ENCODE results near the gene HK1.

Gene HK1

DNA sequence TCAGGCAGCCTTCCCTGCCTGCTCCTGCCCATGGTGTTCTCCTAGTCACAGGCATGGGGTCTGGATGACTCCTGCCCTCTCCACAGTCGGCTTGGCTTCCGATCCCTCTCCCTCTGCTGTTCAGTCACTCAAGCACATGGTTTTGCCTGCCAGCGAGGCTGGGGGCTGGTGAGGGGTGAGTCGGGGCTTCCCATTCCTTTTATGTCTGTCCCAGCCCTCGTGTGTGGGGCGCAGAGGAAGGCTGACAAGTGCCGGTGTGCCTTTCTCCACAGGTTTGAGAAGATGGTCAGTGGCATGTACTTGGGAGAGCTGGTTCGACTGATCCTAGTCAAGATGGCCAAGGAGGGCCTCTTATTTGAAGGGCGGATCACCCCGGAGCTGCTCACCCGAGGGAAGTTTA, 98.4 kb downstream of the HK1 start:
- DNase-seq (ENCODE audit: low spot score): no peak

DNA sequence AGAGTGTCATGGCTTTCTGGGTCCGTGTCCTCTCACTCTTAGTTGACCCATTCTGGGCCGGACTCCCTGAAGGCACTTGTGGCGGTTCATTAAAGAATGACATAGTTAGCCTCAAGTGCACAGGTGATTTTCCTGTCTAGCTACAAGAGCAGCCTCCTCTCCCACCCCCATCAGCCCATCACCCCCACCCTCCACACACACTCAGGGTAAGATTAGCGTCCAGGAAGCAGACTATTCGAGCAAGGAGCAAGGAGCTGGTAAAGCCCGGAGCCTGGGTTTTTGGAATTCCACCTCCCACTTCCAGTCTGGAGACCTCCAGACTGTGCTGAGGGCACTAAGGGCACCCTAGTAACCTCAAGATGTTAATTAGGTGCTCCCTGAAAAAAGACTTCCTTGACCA, 98.9 kb downstream of the HK1 start:
- no peak for DNase-seq (ENCODE audit: low spot score)

DNA sequence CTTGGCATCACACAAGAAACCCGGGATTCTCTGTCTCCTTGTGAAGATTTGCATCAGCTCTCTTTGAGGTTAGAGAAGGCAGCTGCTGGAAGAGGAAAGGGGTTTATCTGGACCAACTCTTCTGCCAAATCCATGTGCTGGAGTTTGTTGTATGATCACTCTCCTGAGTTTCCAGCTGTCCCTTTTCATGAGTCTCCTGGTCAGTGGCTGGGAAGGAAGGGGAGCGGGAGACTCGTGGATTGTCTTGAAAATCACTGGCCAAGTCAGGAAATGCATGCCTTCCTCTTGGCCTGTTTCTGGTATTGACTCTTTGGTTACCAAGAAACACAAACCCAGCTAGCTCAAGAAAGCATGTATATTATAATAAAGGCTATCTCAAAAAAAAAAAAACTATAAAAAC, 99.6 kb downstream of the HK1 start:
- no peak for DNase-seq (ENCODE audit: low spot score)

DNA sequence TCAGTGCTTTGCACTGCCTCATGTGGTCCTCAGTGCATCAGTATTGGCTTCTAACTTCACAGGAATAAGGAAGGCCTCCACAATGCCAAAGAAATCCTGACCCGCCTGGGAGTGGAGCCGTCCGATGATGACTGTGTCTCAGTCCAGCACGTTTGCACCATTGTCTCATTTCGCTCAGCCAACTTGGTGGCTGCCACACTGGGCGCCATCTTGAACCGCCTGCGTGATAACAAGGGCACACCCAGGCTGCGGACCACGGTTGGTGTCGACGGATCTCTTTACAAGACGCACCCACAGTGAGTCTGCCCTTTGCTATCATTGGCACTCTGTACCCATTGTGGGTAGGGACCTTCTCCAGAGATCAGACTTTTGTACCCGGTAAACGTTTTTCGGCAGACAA, 101.5 kb downstream of the HK1 start:
- DNase-seq (ENCODE audit: low spot score): no peak

DNA sequence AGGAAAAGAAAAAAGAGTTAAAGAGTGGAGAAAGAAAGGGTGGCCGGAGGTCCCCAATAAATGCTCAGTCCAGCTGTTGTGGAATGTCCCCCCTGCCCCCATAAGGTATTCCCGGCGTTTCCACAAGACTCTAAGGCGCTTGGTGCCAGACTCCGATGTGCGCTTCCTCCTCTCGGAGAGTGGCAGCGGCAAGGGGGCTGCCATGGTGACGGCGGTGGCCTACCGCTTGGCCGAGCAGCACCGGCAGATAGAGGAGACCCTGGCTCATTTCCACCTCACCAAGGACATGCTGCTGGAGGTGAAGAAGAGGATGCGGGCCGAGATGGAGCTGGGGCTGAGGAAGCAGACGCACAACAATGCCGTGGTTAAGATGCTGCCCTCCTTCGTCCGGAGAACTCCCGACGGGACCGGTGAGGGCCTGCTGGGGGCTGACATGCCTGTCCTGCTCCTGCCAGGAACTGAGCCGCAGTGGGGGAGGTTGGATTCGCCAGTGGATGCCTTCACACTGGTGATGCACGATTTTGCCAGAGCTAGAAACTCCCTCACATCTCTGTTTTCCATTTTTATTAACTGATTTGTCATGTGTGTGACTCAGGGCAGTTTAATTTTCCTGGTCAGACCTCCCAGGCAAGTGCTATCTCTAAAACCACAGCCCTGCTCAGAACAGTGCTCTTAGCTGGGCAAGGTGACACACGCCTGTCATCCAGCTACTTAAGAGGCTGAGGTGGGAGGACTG, 104.3 kb downstream of the HK1 start:
- no peak for DNase-seq (ENCODE audit: low spot score)

DNA sequence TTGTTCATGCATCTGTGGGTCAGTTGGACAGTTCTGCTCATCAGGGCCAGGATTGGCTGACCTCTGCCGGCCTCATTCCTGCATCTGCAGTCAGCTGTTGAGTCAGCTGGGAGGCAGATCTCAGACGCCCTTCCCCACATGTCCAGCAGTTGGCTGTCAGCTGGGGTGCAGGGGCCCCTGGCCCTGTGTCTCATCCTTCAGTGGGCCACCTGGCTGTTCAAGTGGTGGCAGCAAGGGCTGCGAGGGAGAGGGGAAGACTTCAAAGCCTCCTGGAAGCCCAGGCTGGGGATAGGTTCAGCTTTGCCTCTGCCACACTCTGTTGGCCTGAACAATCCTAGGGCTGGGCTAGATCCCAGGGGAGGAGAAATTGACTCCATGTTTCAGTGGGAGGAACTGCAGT, 105.3 kb downstream of the HK1 start:
- DNase-seq (ENCODE audit: low spot score): no peak

DNA sequence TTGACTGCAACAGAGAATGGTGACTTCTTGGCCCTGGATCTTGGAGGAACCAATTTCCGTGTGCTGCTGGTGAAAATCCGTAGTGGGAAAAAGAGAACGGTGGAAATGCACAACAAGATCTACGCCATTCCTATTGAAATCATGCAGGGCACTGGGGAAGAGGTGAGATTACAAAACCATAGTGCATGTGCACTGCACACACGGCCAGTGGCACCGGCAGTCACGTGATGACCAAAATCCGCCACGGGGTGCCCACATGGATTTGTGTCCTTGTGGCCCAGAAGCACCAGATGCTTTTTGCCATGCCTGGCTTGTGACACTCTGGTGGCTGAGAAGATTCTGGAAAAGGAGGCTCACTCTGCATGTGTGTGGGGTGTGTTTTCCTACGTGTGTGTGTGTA, 106.0 kb downstream of the HK1 start:
- no peak for DNase-seq (ENCODE audit: low spot score)

DNA sequence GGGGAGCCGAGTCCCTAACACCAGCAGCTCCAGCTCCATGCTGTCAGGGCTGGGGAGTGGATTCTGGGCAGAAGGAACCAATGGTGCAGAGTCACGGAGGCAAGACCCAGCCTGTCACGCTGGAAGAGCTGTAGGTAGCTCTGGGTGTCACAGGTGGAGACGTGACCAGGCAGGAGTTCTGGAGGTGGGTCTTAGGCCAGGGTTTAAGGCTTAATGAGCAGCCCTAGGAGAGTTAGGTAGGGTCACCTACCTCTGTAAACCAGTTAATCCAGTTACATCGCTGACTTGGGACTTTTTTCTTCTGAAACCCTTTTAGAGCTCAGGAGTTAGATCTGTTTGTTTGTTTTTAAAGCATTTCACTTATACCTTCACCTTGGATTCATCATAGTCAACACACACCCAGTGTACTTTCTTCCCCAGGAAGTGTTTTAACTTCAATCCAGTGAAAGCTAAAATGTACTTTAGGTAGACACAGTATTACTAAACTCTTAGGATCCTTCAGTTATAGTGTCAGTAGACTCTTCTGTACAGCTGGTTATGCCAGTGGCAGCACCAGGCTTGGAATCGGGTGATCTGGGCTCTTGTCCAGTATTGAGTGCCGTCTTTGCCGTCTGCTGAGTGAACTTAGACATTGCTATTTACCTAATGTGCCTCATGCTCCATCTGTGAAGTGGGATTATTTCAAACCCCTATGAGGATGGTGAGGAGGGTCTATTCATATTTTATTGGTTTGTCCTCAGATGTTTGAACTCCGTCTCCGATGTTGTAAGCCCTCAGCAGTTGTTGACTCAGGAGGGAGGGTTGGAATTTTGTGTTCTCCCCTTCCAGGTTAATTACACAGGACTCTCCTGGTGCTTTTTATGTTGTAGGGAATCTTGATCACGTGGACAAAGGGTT, 107.4 kb downstream of the HK1 start:
- no peak for DNase-seq (ENCODE audit: low spot score)

DNA sequence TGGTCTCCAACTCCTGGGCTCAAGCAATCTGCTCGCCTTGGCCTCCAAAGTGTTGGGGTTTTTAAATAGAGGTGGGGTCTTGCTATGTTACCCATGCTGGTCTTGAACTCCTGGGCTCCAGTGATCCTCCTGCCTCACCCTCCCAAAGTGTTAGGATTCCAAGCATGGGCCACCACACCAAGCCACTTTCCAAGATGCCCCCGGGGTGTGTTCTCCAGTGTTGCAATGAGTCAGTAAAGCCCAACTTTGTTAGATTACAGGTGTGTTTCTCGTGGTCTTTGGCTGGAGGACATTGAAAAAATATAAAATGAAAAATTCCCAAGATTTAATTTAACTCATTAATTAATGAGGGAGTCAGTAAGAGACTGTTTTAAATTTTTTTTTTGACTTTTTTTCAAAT, 109.2 kb downstream of the HK1 start:
- DNase-seq (ENCODE audit: low spot score): no peak

DNA sequence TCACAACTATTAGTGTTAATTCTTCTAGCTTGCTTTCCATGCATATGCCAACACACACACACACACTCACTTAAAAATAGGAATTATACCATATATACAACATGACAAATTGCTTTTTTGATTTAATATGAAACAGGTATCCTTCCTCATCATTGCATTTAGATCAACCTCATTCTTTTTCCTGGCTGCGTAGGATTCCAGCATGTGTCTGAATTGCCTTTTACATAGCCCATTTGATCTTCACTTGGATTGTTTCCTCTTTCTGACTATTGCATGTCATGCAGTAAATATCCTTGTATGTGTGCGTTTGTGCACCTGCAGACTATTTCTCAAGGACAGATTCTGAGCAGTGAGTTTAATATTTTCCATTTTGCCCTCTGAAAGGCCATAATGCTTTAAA, 110.2 kb downstream of the HK1 start:
- DNase-seq (ENCODE audit: low spot score): no peak

DNA sequence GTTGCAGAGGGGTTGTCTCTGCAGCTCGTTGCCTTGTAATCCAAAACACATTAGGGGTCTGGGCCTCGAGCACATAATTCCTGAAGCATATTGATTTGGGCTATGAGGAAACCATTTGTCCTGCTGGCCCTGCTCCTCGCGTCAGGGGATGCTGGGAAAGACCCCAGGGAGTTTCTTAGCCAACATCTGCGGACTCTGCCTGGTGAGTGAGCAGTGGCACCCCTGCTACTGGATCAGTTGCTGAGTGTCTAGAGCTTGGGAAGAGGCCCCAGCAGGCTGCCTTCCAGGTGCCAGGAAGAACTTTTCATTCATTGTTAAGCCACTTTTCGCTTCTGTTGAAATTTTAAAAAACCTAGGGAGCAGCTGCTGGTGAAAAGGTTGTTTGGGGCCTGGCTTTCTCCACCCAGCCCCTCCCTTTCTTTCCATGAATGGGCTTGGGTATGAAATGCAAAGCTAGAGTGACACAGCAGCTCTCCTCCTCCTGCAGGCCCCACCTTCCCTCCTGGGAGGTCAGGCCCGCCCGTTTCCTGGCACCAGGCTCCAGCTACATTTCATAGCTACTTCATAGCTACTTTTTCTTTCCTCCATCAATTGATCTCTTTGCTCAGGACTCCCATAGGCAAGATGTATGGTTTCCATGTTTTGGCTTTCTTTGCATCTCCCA, 111.7 kb downstream of the HK1 start:
- DNase-seq (ENCODE audit: low spot score): no peak

DNA sequence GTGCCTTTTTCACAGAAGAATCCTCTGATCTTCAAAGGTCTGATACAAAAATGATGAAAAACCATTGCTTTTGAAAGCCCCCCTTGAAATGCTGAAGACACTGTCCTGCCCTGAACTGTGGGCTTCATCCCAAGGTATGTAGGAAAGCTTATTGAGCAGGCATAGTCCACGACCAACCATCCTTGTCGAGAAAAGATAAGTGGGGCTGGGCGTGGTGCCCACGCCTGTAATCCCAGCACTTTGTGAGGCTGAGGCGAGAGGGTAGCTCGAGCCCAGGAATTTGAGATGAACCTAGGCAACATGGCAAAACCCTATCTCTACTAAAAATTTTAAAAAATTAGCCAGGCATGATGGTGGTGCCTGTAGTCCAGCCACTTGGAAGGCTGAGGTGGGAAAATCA, 112.9 kb downstream of the HK1 start:
- no peak for DNase-seq (ENCODE audit: low spot score)

DNA sequence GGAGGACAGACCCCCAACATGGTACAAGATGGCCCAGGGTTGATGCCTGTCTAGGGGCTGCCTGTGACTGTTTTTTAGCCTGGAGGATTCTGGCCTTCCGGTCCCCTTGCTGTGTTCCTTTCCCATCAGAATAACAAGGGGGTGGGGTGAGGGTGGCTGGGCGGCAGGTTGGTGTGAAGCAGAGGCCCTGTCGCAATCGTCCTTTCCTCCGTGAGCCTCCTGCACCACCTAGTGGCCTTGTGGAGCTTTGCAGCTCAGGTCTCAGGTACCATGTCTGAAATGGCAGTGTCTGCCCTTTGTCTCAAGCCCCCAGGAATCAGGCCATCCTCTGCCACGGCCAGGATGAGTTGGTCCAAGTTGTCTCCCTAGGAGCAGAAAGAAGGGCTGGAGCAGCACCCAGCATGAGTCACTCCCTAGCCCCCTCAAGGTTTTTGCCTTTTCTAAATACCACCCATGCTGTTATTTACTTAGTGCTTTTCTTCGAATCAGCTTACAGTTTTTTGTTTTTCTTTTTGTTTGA, 114.2 kb downstream of the HK1 start:
- peak; percentile 83 for DNase-seq (ENCODE audit: low spot score)

DNA sequence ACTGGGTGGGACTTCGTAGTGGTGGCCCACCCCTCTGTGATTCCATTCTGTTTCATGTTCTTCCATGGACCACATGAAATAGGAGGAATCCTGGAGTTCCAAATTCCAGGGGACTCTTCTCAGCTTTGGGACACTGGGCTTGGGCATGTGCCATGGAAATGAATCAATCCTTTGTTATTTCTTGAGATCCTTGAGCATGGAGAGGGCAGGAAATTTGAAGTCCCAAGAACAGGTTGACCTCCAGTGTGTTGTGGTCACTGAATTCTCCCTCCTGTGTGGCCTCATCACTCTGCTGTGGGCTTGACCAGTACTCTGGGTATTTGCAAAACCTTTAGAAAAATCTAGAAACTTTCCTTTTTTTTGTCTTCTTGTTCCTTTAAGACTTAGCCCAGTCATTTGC, 115.7 kb downstream of the HK1 start:
- no peak for DNase-seq (ENCODE audit: low spot score)

DNA sequence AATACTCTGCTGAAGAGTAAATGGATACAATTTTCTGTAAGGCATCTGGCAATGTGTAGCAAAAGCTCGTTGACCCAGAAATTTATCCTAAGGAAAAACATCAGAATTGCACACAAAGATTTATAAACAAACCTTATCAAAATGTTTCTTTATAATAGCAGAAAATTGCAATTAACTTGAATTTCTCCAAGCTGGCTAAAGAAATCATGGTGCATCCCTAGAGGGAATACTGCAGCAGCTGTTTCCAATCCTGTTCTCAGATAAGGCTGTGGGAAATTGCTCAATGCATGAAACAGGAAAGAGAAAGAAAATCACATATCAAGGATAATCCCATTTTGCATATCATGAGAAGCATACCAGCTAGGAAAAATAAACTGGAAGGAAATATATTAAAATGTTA, 119.7 kb downstream of the HK1 start:
- DNase-seq (ENCODE audit: low spot score): no peak

DNA sequence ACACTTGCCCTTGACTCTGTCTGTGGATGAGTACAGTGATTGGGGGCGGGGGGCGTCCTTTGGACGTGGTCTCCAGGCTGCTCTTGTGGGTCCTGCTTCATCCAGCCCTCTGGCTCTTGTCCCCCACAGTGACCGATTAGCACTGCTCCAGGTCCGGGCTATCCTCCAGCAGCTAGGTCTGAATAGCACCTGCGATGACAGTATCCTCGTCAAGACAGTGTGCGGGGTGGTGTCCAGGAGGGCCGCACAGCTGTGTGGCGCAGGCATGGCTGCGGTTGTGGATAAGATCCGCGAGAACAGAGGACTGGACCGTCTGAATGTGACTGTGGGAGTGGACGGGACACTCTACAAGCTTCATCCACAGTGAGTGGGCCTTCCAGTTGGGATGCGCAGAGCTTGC, 120.2 kb downstream of the HK1 start:
- DNase-seq (ENCODE audit: low spot score): no peak

DNA sequence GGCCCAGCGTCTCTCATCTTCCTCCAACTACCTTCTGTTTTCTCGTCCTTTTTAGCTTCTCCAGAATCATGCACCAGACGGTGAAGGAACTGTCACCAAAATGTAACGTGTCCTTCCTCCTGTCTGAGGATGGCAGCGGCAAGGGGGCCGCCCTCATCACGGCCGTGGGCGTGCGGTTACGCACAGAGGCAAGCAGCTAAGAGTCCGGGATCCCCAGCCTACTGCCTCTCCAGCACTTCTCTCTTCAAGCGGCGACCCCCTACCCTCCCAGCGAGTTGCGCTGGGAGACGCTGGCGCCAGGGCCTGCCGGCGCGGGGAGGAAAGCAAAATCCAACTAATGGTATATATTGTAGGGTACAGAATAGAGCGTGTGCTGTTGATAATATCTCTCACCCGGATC, 122.6 kb downstream of the HK1 start:
- DNase-seq (ENCODE audit: low spot score): no peak

DNA sequence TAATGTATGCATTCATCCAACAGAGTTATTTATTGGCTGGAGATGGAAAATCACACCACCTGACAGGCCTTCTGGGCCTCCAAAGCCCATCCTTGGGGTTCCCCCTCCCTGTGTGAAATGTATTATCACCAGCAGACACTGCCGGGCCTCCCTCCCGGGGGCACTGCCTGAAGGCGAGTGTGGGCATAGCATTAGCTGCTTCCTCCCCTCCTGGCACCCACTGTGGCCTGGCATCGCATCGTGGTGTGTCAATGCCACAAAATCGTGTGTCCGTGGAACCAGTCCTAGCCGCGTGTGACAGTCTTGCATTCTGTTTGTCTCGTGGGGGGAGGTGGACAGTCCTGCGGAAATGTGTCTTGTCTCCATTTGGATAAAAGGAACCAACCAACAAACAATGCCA, 123.1 kb downstream of the HK1 start:
- no peak for DNase-seq (ENCODE audit: low spot score)

DNA sequence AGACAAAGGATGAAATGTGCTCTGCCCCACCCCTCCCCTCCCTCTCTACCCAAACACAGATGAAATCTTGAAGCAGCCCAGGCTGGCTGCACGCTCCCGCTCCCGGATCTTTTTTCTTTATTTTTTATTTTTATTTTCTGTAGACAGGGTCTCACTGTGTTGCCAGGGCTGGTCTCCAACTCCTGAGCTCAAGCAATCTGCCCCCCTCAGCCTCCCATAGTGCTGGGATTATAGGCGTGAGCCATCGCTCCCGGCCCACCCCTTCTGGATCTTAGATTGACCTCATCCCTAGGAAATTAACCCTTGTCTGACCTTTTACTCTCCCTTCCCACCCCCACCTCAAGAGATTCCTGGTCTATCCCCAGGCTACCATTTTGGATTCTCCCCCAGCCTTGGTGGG, 124.1 kb downstream of the HK1 start:
- no peak for DNase-seq (ENCODE audit: low spot score)

DNA sequence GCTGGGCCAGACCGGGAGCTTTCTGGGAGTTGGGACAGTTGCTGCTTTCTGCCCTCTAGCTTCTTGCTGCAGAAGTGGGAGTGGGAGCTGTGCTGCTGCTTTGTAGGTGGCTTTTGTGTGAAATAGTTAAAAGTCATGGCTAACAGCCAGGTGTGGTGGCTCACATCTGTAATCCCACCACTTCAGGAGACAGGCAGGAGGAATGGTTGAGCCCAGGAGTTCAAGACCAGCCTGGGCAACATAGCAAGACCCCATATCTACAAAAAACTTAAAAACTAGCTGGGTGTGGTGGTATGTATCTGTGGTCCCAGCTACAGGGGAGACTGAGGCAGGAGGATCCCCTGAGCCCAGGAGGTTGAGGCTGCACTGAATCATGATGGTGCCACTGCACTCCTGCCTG, 124.8 kb downstream of the HK1 start:
- no peak for DNase-seq (ENCODE audit: low spot score)

DNA sequence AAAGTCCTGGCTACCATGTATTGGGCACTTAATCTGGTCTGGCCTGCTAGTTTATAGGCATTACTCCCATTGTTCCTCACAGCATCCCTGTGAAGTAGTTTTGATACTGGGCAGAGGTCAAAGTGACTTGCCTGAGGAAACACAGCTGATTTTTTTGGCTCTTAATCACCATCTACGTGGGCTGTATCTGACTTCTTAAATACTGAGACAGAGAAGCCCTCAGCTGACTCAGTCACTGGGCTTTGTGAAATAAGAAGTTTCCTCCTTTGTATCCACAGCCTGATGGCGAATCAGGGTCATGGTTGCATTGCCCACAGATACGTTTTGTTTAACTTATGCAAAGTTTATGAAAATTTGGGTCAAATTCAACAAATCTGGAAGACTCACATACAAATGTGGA, 125.2 kb downstream of the HK1 start:
- DNase-seq (ENCODE audit: low spot score): no peak

DNA sequence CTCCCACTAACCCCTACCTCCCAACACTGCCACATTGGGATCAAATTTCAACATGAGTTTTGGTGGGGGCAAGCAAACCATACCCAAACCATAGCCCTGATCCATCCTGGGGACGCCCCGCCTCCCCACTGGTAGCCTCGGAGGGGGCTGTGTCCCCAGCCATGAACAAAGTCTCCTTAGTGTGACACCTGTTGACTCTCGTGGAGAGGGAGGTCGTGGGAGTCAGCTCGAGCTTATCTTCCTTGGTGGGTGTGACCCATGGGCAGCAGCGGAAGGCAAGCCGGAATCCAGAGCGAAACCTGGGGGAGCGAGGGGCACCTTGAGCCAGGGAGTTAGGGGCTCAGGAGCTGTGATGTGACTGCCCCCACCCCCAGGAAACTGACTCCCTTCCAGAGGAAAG, 126.5 kb downstream of the HK1 start:
- no peak for DNase-seq (ENCODE audit: low spot score)

DNA sequence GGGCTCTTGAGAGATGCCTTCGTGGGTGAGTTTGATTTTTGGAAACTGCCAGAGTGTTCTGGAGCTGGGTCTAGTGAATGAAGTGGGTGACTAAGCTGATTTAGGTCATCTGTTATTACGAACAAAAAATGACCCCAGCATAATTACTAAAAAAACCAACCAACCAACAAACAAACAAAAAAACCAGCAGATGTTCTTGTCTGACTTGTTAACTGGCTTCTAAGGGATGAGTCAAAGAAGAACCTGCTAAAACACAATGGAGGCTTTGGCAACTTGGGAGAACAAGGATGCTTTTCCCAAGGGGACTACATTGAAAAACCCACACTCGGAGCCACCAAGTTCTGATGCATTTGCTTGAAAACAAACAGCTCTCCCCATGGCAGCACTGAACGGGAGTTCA, 126.9 kb downstream of the HK1 start:
- DNase-seq (ENCODE audit: low spot score): no peak

Data from left forelimb (tissue), 1 donor.